GM12878 (cell line): ENCODE data around the gene EHD2. TPM values are rescaled to one million over a fixed set of nuclear protein-coding genes. Genes with fewer than 3 reads are reported as not detected.
"Not testable (repeated sequence)": the region's sequence is repeated elsewhere in the genome, so short reads cannot be mapped to it uniquely, and the experiment has no call there.

Experiments used
- ATAC-seq: fragments of 200-7000 bp; cut with Tn5 transposase; 3 replicates; pipeline ENCODE4 v1.9.1; 2020; ENCODE audit warnings: mild to moderate bottlenecking, moderate library complexity
- BruUV-seq: library from RNA; stranded (reverse); fragments of 400-500 nt; replicated peaks from 2 replicates; lab custom pipeline; 2021; lab: Mats Ljungman, UMichigan
- CTCF ChIA-PET: fragments of 300-600 bp; sonication (Branson Sonifier 250); formaldehyde crosslinking; extraction: SDS; loops from one replicate; lab custom pipeline; 2021; ENCODE audit warnings: inconsistent platforms; lab: Yijun Ruan, JAX
- POLR2A ChIA-PET: fragments of 350-600 bp; formaldehyde crosslinking; extraction: SDS; loops from one replicate; lab custom pipeline; 2021; ENCODE audit warnings: inconsistent platforms; lab: Charles Lee
- RAD21 ChIA-PET: fragments of 300-600 bp; sonication (Branson Sonifier 250); formaldehyde crosslinking; loops from one replicate; lab custom pipeline; 2023; ENCODE audit warnings: antibody characterized with exemption; ENCODE audit not compliant: unreplicated experiment; lab: Charles Lee
- SMC1A ChIA-PET: fragments of 300-600 bp; sonication (Branson Sonifier 250); formaldehyde crosslinking; loops from one replicate; lab custom pipeline; 2023; ENCODE audit not compliant: unreplicated experiment, uncharacterized antibody; lab: Charles Lee
- DNase-seq: peaks from one replicate; pipeline ENCODE4 v3.0.0-alpha.2; 2011; ENCODE audit warnings: low read depth, low spot score
- FAIRE-seq: peaks from 3 replicates; lab custom pipeline; 2011; peaks lifted over from hg19 to GRCh38; lab: Jason Lieb, UNC
- H2AFZ ChIP-seq: 2 replicates; pipeline ENCODE4 v1.6.0; 2011; ENCODE audit warnings: low read depth, low read length, control low read depth; ENCODE audit not compliant: control insufficient read depth
- H3K27ac ChIP-seq: 2 replicates; pipeline ENCODE4 v1.5.1; 2011; ENCODE audit warnings: control low read depth; ENCODE audit not compliant: control insufficient read depth, insufficient read depth
- H3K27me3 ChIP-seq, 2 experiments: replicated peaks in 1 of 2; 2 replicates each; pipeline versions ENCODE4 v1.6.0 to v1.6.1; 2011; ENCODE audit warnings: low read length in 1 of 2; ENCODE audit not compliant: control insufficient read depth in 2 of 2, insufficient read depth in 2 of 2
- H3K36me3 ChIP-seq, 2 experiments: 2 replicates each; pipeline ENCODE4 v1.5.1; 2011; ENCODE audit warnings: low read length in 1 of 2; ENCODE audit not compliant: control insufficient read depth in 2 of 2, insufficient read depth in 2 of 2
- H3K4me1 ChIP-seq: 2 replicates; pipeline ENCODE4 v1.6.1; 2011; ENCODE audit warnings: mild to moderate bottlenecking, low read length, moderate library complexity, mixed read lengths; ENCODE audit not compliant: control insufficient read depth, insufficient read depth
- H3K4me2 ChIP-seq: 2 replicates; pipeline ENCODE4 v1.6.0; 2011; ENCODE audit warnings: control low read depth; ENCODE audit not compliant: control insufficient read depth, insufficient read depth
- H3K4me3 ChIP-seq: fragments of 200-600 bp; sonication (generic); 2 replicates; pipeline ENCODE4 v1.5.1; 2016
- H3K79me2 ChIP-seq: 2 replicates; pipeline ENCODE4 v1.6.0; 2011; ENCODE audit warnings: low read length; ENCODE audit not compliant: control insufficient read depth, insufficient read depth
- H3K9ac ChIP-seq: 2 replicates; pipeline ENCODE4 v1.8.0; 2011; ENCODE audit warnings: low read length, control low read depth, mixed read lengths; ENCODE audit not compliant: control insufficient read depth, insufficient read depth
- H3K9me3 ChIP-seq: replicated peaks from 3 replicates; pipeline ENCODE4 v1.5.1; 2011; ENCODE audit warnings: mild to moderate bottlenecking, low read length; ENCODE audit not compliant: control insufficient read depth, insufficient read depth
- H4K20me1 ChIP-seq: 2 replicates; pipeline ENCODE4 v1.6.0; 2011; ENCODE audit not compliant: control insufficient read depth, insufficient read depth
- CHD2 ChIP-seq: IDR thresholded peaks from 2 replicates; pipeline ENCODE4 v1.6.1; 2011; ENCODE audit warnings: low read depth, low read length, improper control_type of control experiment, borderline replicate concordance
- FOS ChIP-seq: IDR thresholded peaks from 3 replicates; pipeline ENCODE4 v1.6.1; 2011; ENCODE audit warnings: borderline replicate concordance; ENCODE audit not compliant: insufficient read length; ENCODE audit errors: extremely low read depth
- IRF4 ChIP-seq: IDR thresholded peaks from 2 replicates; pipeline ENCODE4 v1.6.1; 2011; ENCODE audit warnings: low read depth, low read length
- ZZZ3 ChIP-seq: IDR thresholded peaks from 2 replicates; pipeline ENCODE4 v1.6.1; 2011; ENCODE audit warnings: low read depth; ENCODE audit not compliant: control insufficient read depth, insufficient read length
- WGBS: methylation state at CpG from one replicate; pipeline ENCODE4 v1.1.6; 2016; ENCODE audit warnings: low lambda C conversion rate; ENCODE audit not compliant: insufficient replicate concordance, insufficient coverage; ENCODE audit errors: missing lambda C conversion rate; 5-methylcytosine and 5-hydroxymethylcytosine counted together
- in situ Hi-C: fragments of 300-500 bp; cut with MboI; formaldehyde crosslinking; loops from 9 replicates; pipeline ENCODE4 v1.14.3; 2018; ENCODE audit warnings: mixed read lengths
- intact Hi-C: fragments of 100-400 bp; cut with micrococcal nuclease; formaldehyde crosslinking; loops from one replicate; pipeline ENCODE4 v1.14.2; 2022; ENCODE audit not compliant: unreplicated experiment
- polyA plus RNA-seq, 11 experiments: library from polyadenylated mRNA; depleted of rRNA in 4 of 11; unstranded in 6 of 11; stranded (reverse) in 5 of 11; fragments of >200 nt; fragmentation: Nextera tagmentation in 4 of 11; fragmentation: Illumina TruSeq in 1 of 11; extraction: Ambion mirVana in 4 of 11; extraction: Trizol in 1 of 11; gene quantifications; 1 replicate in 1 of 11; 2 replicates in 10 of 11; pipeline versions ENCODE4 v1.2.1 to v1.2.3, GENCODE V29; 2011 to 2016; ENCODE audit warnings: inconsistent platforms in 2 of 11, missing spikeins in 2 of 11, low read depth in 1 of 11
- total RNA-seq, 4 experiments: library from RNA; depleted of rRNA in 3 of 4; stranded (reverse); fragments of >200 nt in 3 of 4; fragmentation: Illumina TruSeq in 1 of 4; extraction: Trizol in 1 of 4; gene quantifications; 2 replicates each; pipeline versions ENCODE4 v1.2.1 to v1.2.3, GENCODE V29; 2013 to 2021

The EHD2 gene
- total and polyA plus RNA-seq, 10 of the 15 experiments (the other 5 are each of a cell fraction or from before 2014, with no cell fraction given) = 0.12 to 0.24 (median 0.23) TPM; not detected in 7

- H2AFZ ChIP-seq = no peak overlapping the region
- FAIRE-seq = no peak
- ChIA-PET CTCF (interaction anchor here (1.3 kb wide), 1 partner anchor 10 kb away, joined by 3 read pairs; no protein-coding TSS in a partner anchor), RAD21 (no interaction called here), POLR2A (interaction anchor here (0.7 kb wide), 1 partner anchor 55 kb away, joined by 6 read pairs; no protein-coding TSS in a partner anchor), SMC1A (no interaction called here)
- BruUV-seq = no TSS peak
- no peak for ATAC-seq
- H3K9ac ChIP-seq = no peak overlapping the region
- H3K27ac ChIP-seq = no peak overlapping the region
- H3K36me3 ChIP-seq = no peaks in the 10 kb centered on the region
- intact Hi-C loops (no loop called here), in situ Hi-C loops (no loop called here)
- TF ChIP-seq ZZZ3 = no peak
- no peak for TF ChIP-seq FOS
- TF ChIP-seq CHD2 = no peak
- no peak for TF ChIP-seq IRF4
- no peaks in the 10 kb centered on the region for H4K20me1 ChIP-seq
- H3K4me1 ChIP-seq = no peaks in the 10 kb centered on the region
- H3K27me3 ChIP-seq = no peaks in the 10 kb centered on the region
- WGBS = 62% methylated on average over 32 of the region's 32 CpGs
- no peak overlapping the region for H3K4me2 ChIP-seq
- H3K9me3 ChIP-seq = no peaks in the 10 kb centered on the region; the same call in 2 of the 3 replicates
- no peak for DNase-seq
- no peaks in the 10 kb centered on the region for H3K79me2 ChIP-seq
- H3K4me3 ChIP-seq = no peak overlapping the region
Observed at GRCh38 chr19:47716270-47716937, 3.2 kb downstream of the EHD2 start.

- in situ Hi-C loops, H3K4me2 ChIP-seq, H3K9ac ChIP-seq, H3K36me3 ChIP-seq, intact Hi-C loops, BruUV-seq, H3K4me3 ChIP-seq, H3K79me2 ChIP-seq, H3K9me3 ChIP-seq, ATAC-seq, DNase-seq, H3K4me1 ChIP-seq, H2AFZ ChIP-seq, H4K20me1 ChIP-seq, POLR2A ChIA-PET, FAIRE-seq, H3K27ac ChIP-seq, H3K27me3 ChIP-seq, RAD21 ChIA-PET: not testable (repeated sequence)
- CTCF ChIA-PET = interaction anchor here (0.7 kb wide), 1 partner anchor 282 kb away, joined by 3 read pairs; no protein-coding TSS in a partner anchor
- SMC1A ChIA-PET = interaction anchor here (0.6 kb wide), 1 partner anchor 23 kb away, joined by 3 read pairs; no protein-coding TSS in a partner anchor
- 68% methylated on average over 10 of the region's 11 CpGs for WGBS
Observed at GRCh38 chr19:47718415-47719046, 5.3 kb downstream of the EHD2 start.
